ENCODE results near the gene ABCC8.

Gene ABCC8

GRCh38 chr11:17506314-17506713 lies 29.7 kb upstream of the ABCC8 start:
- Histone ChIP-seq H3K4me3 (ENCODE audit: low read length) (no peak overlapping the region), H3K36me3 (ENCODE audit: control insufficient read depth, insufficient read depth, low read length) (no peaks in the 10 kb centered on the region), H3K9me3 (ENCODE audit: control insufficient read depth, insufficient read depth, low read length) (no peaks in the 10 kb centered on the region), H3K27me3 (ENCODE audit: control insufficient read depth, insufficient read depth, low read length) (no peaks in the 10 kb centered on the region), H3K27ac (ENCODE audit: low read length) (no peak overlapping the region), H3K4me1 (ENCODE audit: control insufficient read depth, insufficient read depth, low read length) (no peaks in the 10 kb centered on the region)
- no CpG with 5 or more reads among the region's 6 CpGs for WGBS (ENCODE audit: insufficient coverage, insufficient read length)
- no peak for DNase-seq (ENCODE audit: low read depth, low spot score)

- no peak overlapping the region for H3K27ac ChIP-seq (ENCODE audit: low read length)
- WGBS (ENCODE audit: insufficient coverage, insufficient read length), result no CpG with 5 or more reads among the region's 4 CpGs
- no peaks in the 10 kb centered on the region for H3K36me3 ChIP-seq (ENCODE audit: control insufficient read depth, insufficient read depth, low read length)
- H3K4me3 ChIP-seq (ENCODE audit: low read length), result no peak overlapping the region
- no peaks in the 10 kb centered on the region for H3K27me3 ChIP-seq (ENCODE audit: control insufficient read depth, insufficient read depth, low read length)
- H3K4me1 ChIP-seq (ENCODE audit: control insufficient read depth, insufficient read depth, low read length), result no peaks in the 10 kb centered on the region
- DNase-seq (ENCODE audit: low read depth, low spot score), result no peak
- H3K9me3 ChIP-seq (ENCODE audit: control insufficient read depth, insufficient read depth, low read length), result no peaks in the 10 kb centered on the region
These were observed 28.5 kb upstream of the ABCC8 start for GRCh38 chr11:17505146-17505545.

- Histone ChIP-seq H3K4me3 (ENCODE audit: low read length) (no peak overlapping the region), H3K36me3 (ENCODE audit: control insufficient read depth, insufficient read depth, low read length) (no peaks in the 10 kb centered on the region), H3K9me3 (ENCODE audit: control insufficient read depth, insufficient read depth, low read length) (no peaks in the 10 kb centered on the region), H3K4me1 (ENCODE audit: control insufficient read depth, insufficient read depth, low read length) (no peaks in the 10 kb centered on the region), H3K27me3 (ENCODE audit: control insufficient read depth, insufficient read depth, low read length) (no peaks in the 10 kb centered on the region), H3K27ac (ENCODE audit: low read length) (no peak overlapping the region)
- DNase-seq (ENCODE audit: low read depth, low spot score), result no peak
- no CpG with 5 or more reads among the region's 9 CpGs for WGBS (ENCODE audit: insufficient coverage, insufficient read length)
These were observed 27.9 kb upstream of the ABCC8 start for GRCh38 chr11:17504330-17505107.

GRCh38 chr11:17502630-17503029 lies 26.0 kb upstream of the ABCC8 start:
- H3K27ac ChIP-seq (ENCODE audit: low read length), result no peak overlapping the region
- no peaks in the 10 kb centered on the region for H3K9me3 ChIP-seq (ENCODE audit: control insufficient read depth, insufficient read depth, low read length)
- no CpG with 5 or more reads among the region's 4 CpGs for WGBS (ENCODE audit: insufficient coverage, insufficient read length)
- no peaks in the 10 kb centered on the region for H3K36me3 ChIP-seq (ENCODE audit: control insufficient read depth, insufficient read depth, low read length)
- H3K4me3 ChIP-seq (ENCODE audit: low read length), result no peak overlapping the region
- DNase-seq (ENCODE audit: low read depth, low spot score), result no peak
- no peaks in the 10 kb centered on the region for H3K4me1 ChIP-seq (ENCODE audit: control insufficient read depth, insufficient read depth, low read length)
- H3K27me3 ChIP-seq (ENCODE audit: control insufficient read depth, insufficient read depth, low read length), result no peaks in the 10 kb centered on the region

- no peaks in the 10 kb centered on the region for H3K4me1 ChIP-seq (ENCODE audit: control insufficient read depth, insufficient read depth, low read length)
- no peak overlapping the region for H3K27ac ChIP-seq (ENCODE audit: low read length)
- H3K27me3 ChIP-seq (ENCODE audit: control insufficient read depth, insufficient read depth, low read length), result no peaks in the 10 kb centered on the region
- H3K36me3 ChIP-seq (ENCODE audit: control insufficient read depth, insufficient read depth, low read length), result no peaks in the 10 kb centered on the region
- no peaks in the 10 kb centered on the region for H3K9me3 ChIP-seq (ENCODE audit: control insufficient read depth, insufficient read depth, low read length)
- DNase-seq (ENCODE audit: low read depth, low spot score), result no peak
- H3K4me3 ChIP-seq (ENCODE audit: low read length), result no peak overlapping the region
- WGBS (ENCODE audit: insufficient coverage, insufficient read length), result no CpG with 5 or more reads among the region's 12 CpGs
These were observed 24.0 kb upstream of the ABCC8 start for GRCh38 chr11:17500673-17501072.

- Histone ChIP-seq H3K27ac (ENCODE audit: low read length) (no peak overlapping the region), H3K36me3 (ENCODE audit: control insufficient read depth, insufficient read depth, low read length) (no peaks in the 10 kb centered on the region), H3K4me3 (ENCODE audit: low read length) (no peak overlapping the region), H3K9me3 (ENCODE audit: control insufficient read depth, insufficient read depth, low read length) (no peaks in the 10 kb centered on the region), H3K4me1 (ENCODE audit: control insufficient read depth, insufficient read depth, low read length) (no peaks in the 10 kb centered on the region), H3K27me3 (ENCODE audit: control insufficient read depth, insufficient read depth, low read length) (no peaks in the 10 kb centered on the region)
- DNase-seq (ENCODE audit: low read depth, low spot score), result no peak
- no CpG with 5 or more reads among the region's 5 CpGs for WGBS (ENCODE audit: insufficient coverage, insufficient read length)
These were observed 21.8 kb upstream of the ABCC8 start for GRCh38 chr11:17498475-17498874.

GRCh38 chr11:17498058-17498457 lies 21.4 kb upstream of the ABCC8 start:
- no CpG with 5 or more reads among the region's 4 CpGs for WGBS (ENCODE audit: insufficient coverage, insufficient read length)
- no peaks in the 10 kb centered on the region for H3K4me1 ChIP-seq (ENCODE audit: control insufficient read depth, insufficient read depth, low read length)
- no peaks in the 10 kb centered on the region for H3K36me3 ChIP-seq (ENCODE audit: control insufficient read depth, insufficient read depth, low read length)
- no peaks in the 10 kb centered on the region for H3K9me3 ChIP-seq (ENCODE audit: control insufficient read depth, insufficient read depth, low read length)
- no peaks in the 10 kb centered on the region for H3K27me3 ChIP-seq (ENCODE audit: control insufficient read depth, insufficient read depth, low read length)
- no peak for DNase-seq (ENCODE audit: low read depth, low spot score)
- H3K27ac ChIP-seq (ENCODE audit: low read length), result no peak overlapping the region
- H3K4me3 ChIP-seq (ENCODE audit: low read length), result no peak overlapping the region

GRCh38 chr11:17496406-17496805 lies 19.8 kb upstream of the ABCC8 start:
- no CpG with 5 or more reads among the region's 7 CpGs for WGBS (ENCODE audit: insufficient coverage, insufficient read length)
- no peak for DNase-seq (ENCODE audit: low read depth, low spot score)
- Histone ChIP-seq H3K4me3 (ENCODE audit: low read length) (no peak overlapping the region), H3K4me1 (ENCODE audit: control insufficient read depth, insufficient read depth, low read length) (no peaks in the 10 kb centered on the region), H3K27ac (ENCODE audit: low read length) (no peak overlapping the region), H3K27me3 (ENCODE audit: control insufficient read depth, insufficient read depth, low read length) (no peaks in the 10 kb centered on the region), H3K9me3 (ENCODE audit: control insufficient read depth, insufficient read depth, low read length) (no peaks in the 10 kb centered on the region), H3K36me3 (ENCODE audit: control insufficient read depth, insufficient read depth, low read length) (no peaks in the 10 kb centered on the region)

- Histone ChIP-seq H3K27ac (ENCODE audit: low read length) (no peak overlapping the region), H3K4me3 (ENCODE audit: low read length) (no peak overlapping the region), H3K36me3 (ENCODE audit: control insufficient read depth, insufficient read depth, low read length) (no peaks in the 10 kb centered on the region), H3K9me3 (ENCODE audit: control insufficient read depth, insufficient read depth, low read length) (no peaks in the 10 kb centered on the region), H3K4me1 (ENCODE audit: control insufficient read depth, insufficient read depth, low read length) (no peaks in the 10 kb centered on the region), H3K27me3 (ENCODE audit: control insufficient read depth, insufficient read depth, low read length) (no peaks in the 10 kb centered on the region)
- no CpG with 5 or more reads among the region's 6 CpGs for WGBS (ENCODE audit: insufficient coverage, insufficient read length)
- DNase-seq (ENCODE audit: low read depth, low spot score), result no peak
These were observed 17.4 kb upstream of the ABCC8 start for GRCh38 chr11:17494019-17494418.

- Histone ChIP-seq H3K4me1 (ENCODE audit: control insufficient read depth, insufficient read depth, low read length) (no peaks in the 10 kb centered on the region), H3K9me3 (ENCODE audit: control insufficient read depth, insufficient read depth, low read length) (no peaks in the 10 kb centered on the region), H3K4me3 (ENCODE audit: low read length) (no peak overlapping the region), H3K36me3 (ENCODE audit: control insufficient read depth, insufficient read depth, low read length) (no peaks in the 10 kb centered on the region), H3K27ac (ENCODE audit: low read length) (no peak overlapping the region), H3K27me3 (ENCODE audit: control insufficient read depth, insufficient read depth, low read length) (no peaks in the 10 kb centered on the region)
- WGBS (ENCODE audit: insufficient coverage, insufficient read length), result no CpG with 5 or more reads among the region's 4 CpGs
- no peak for DNase-seq (ENCODE audit: low read depth, low spot score)
These were observed 14.3 kb upstream of the ABCC8 start for GRCh38 chr11:17490938-17491337.

- H3K4me1 ChIP-seq (ENCODE audit: control insufficient read depth, insufficient read depth, low read length), result no peaks in the 10 kb centered on the region
- WGBS (ENCODE audit: insufficient coverage, insufficient read length), result no CpG with 5 or more reads among the region's 6 CpGs
- no peaks in the 10 kb centered on the region for H3K27me3 ChIP-seq (ENCODE audit: control insufficient read depth, insufficient read depth, low read length)
- no peak for DNase-seq (ENCODE audit: low read depth, low spot score)
- no peaks in the 10 kb centered on the region for H3K9me3 ChIP-seq (ENCODE audit: control insufficient read depth, insufficient read depth, low read length)
- no peaks in the 10 kb centered on the region for H3K36me3 ChIP-seq (ENCODE audit: control insufficient read depth, insufficient read depth, low read length)
- no peak overlapping the region for H3K27ac ChIP-seq (ENCODE audit: low read length)
- H3K4me3 ChIP-seq (ENCODE audit: low read length), result no peak overlapping the region
These were observed 13.6 kb upstream of the ABCC8 start for GRCh38 chr11:17490232-17490631.
